Cardiac fibroblast (primary cell): ENCODE results near the gene CLPX.

Experiments
- DNase-seq, 2 donors: peaks; one replicate each; pipeline versions ENCODE4 v3.0.0 to v3.0.0-alpha.2; 2010; ENCODE audit warnings: low read depth in 2 of 2
- H3K4me3 ChIP-seq, 2 donors: replicated peaks in 1 of 2; 1 replicate in 1 of 2; 2 replicates in 1 of 2; pipeline ENCODE4 v1.5.1; 2011; ENCODE audit warnings: low read depth in 2 of 2, low read length in 2 of 2, mild to moderate bottlenecking in 2 of 2, moderate library complexity in 1 of 2
- TF ChIP-seq, protein P1 (sequence below): IDR thresholded peaks from one replicate; pipeline ENCODE4 v1.5.1; 2011; ENCODE audit warnings: low read depth, mild to moderate bottlenecking, low read length, inconsistent platforms

The CLPX gene

DNA sequence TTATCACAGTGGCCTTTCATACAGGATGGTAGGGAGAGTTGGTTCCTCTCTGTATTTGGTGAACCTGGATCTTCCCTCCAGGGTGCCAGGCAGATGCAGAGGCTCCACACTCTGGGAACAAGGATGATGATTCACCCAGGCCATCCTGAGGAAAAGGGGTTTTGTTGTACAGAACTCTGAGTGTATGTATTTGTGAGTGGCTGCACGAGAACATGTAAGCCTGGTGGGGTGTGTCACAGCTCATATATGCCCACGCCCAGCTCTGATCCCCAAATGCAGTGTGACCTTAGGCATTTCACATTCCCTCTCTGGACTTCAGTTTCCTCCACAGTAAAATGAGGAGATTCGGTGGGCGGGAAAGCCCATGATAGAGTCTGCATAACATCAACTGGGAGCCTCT lies 37.7 kb upstream of the CLPX start:
- no peak overlapping the region for H3K4me3 ChIP-seq
- no peak for DNase-seq
- TF ChIP-seq, protein P1, sequence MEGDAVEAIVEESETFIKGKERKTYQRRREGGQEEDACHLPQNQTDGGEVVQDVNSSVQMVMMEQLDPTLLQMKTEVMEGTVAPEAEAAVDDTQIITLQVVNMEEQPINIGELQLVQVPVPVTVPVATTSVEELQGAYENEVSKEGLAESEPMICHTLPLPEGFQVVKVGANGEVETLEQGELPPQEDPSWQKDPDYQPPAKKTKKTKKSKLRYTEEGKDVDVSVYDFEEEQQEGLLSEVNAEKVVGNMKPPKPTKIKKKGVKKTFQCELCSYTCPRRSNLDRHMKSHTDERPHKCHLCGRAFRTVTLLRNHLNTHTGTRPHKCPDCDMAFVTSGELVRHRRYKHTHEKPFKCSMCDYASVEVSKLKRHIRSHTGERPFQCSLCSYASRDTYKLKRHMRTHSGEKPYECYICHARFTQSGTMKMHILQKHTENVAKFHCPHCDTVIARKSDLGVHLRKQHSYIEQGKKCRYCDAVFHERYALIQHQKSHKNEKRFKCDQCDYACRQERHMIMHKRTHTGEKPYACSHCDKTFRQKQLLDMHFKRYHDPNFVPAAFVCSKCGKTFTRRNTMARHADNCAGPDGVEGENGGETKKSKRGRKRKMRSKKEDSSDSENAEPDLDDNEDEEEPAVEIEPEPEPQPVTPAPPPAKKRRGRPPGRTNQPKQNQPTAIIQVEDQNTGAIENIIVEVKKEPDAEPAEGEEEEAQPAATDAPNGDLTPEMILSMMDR: no peak

DNA sequence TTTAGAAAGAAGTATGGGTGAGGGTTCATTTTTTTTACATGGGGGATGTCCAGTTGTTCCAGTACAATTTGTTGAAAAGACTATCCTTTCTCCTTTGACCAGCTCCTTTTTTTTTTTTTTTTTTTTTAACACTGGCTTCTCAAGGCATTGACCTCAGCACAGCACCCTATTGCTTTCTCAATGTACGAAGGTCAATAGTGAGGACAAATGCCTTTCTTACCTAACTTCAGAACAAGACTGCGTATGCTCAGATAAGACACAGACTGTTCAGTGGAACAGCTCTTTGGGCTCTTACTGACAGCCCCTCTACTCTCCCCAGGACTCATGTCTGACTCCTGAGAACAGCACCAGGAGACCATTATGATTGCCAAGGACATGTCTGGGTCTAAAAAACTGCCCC lies 36.6 kb upstream of the CLPX start:
- TF ChIP-seq, protein P1: no peak
- DNase-seq: no peak
- no peak overlapping the region for H3K4me3 ChIP-seq

DNA sequence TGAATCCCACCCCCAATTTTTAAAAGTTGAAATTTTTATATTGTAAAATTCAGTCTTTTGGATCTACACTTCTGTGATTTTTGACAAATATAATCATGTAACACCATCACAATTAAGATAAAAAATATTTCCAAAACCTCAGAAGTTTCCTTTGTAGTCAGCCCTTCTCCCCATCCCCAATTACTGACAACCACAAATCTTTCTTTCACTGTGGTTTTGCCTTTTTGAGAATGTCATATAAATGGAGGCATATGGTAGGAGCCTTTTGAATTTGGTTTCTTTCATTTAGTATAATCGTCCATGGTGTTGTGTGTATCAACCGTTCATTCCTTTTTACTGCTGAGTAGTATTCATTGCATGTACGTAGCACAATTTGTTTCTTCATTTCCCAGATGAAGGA lies 34.0 kb upstream of the CLPX start:
- H3K4me3 ChIP-seq: no peak overlapping the region
- no peak for DNase-seq
- TF ChIP-seq, protein P1: no peak

DNA sequence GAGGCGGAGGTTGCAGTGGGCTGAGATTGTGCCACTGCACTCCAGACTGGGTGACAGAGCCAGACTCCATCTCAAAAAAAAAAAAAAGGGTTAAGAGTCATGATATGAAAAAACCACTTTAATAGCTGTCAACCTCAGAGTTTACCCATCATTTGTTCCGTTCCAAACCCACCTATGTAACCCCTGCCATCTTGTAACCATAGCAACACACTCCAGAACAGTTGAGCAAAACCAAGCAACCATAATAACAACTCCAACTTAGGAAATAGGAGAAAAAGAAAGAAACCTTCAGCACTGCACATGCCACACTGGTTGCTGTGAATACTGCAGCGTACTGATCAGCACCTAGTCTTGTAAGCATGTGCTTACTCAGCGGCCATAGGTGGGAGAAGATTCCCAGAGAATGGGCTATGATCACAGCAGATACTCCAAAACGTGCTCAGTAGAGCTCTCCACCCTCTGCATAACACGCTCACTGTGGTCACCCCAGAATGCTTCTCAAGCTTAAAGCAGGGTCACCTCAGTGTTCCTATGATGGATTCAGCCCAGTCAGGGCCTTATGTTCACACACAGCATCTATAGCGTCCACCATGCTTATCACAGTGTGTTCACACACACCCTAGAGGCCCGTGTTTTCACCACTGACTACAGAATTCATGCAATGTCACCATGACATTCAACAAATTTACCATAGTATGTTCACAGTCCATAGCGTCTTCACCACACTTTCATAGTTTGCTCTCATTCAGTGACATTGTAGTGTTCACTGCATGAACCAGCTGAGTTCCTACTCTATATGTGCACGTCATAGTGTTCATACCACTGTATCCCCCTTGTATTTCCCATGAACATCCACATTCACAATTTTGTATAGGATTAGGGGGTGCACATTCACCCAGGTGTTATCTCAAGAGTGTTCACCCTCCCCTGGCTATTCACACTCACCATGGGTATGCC lies 32.7 kb upstream of the CLPX start:
- no peak for DNase-seq
- no peak overlapping the region for H3K4me3 ChIP-seq
- TF ChIP-seq, protein P1: no peak

DNA sequence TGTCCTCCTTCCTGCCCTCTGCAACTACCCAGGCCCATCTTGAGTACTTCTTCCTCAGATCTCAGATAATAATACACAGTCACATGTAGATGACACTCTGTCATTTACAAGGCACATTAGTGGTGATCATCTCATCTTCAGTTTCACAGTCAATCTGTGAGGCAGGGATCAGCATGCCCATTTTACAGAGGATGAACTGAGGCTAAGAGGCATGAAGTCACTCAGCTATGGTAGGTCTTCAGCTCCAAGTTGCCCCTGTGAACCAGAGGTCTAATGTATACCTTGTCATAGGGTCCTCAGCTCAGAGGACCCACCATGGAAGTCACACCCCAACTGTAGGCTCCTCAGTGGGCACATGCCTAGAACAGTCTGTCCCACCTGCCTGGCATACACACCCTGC lies 30.4 kb upstream of the CLPX start:
- TF ChIP-seq, protein P1: no peak
- H3K4me3 ChIP-seq: no peak overlapping the region
- DNase-seq: no peak

DNA sequence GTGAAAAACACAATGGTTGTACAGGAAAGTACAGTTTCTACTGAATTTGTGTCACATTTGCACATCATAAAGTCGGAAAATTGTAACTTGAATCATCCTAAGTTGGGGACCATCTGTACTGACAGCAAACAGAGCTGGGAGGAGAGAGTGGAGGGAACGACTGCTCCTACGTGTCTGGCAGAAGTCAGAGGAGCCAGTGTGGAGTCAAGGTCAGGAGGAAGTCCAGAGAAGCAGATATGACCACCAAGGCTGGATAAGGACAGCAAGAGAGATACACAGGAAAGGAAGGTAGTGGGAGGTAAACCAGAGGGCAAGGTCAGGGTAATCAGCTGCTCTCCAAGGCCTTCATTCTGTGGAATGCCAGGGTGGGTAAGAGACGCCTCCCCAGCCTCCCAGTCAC lies 28.9 kb upstream of the CLPX start:
- H3K4me3 ChIP-seq: no peak overlapping the region
- TF ChIP-seq, protein P1: no peak
- DNase-seq: no peak
